Measurements from ENCODE around the gene SLC6A8.
A peak's percentile ranks its signal among the peaks of the same experiment; 100 is the strongest.

DNA sequence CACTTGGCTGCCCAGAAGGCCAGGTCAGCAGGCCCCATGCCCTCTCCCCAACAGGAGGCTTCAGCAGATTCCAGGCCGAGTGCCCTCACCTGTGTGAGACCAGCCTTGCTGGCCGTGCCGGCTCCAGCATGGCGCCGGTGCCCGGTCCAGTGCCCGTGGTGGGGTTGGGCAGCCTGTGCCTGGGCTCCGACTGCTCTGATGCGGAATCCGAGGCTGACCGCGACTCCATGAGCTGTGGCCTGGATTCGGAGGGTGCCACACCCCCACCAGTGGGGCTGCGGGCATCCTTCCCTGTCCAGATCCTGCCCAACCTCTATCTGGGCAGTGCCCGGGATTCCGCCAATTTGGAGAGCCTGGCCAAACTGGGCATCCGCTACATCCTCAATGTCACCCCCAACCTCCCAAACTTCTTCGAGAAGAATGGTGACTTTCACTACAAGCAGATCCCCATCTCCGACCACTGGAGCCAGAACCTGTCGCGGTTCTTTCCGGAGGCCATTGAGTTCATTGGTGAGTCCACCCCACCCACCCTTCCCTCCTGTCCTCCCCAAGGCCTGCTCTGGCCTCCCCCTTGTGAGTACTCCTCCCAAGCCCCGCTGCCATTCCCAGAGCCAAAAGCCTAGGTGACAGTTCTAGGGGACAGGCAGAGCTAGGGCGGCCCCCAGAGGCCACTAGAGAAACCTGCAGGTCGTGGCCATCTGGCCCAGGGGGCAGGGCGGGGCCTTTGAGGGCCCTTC, 38.4 kb upstream of the SLC6A8 start:
- TF ChIP-seq, protein P1, sequence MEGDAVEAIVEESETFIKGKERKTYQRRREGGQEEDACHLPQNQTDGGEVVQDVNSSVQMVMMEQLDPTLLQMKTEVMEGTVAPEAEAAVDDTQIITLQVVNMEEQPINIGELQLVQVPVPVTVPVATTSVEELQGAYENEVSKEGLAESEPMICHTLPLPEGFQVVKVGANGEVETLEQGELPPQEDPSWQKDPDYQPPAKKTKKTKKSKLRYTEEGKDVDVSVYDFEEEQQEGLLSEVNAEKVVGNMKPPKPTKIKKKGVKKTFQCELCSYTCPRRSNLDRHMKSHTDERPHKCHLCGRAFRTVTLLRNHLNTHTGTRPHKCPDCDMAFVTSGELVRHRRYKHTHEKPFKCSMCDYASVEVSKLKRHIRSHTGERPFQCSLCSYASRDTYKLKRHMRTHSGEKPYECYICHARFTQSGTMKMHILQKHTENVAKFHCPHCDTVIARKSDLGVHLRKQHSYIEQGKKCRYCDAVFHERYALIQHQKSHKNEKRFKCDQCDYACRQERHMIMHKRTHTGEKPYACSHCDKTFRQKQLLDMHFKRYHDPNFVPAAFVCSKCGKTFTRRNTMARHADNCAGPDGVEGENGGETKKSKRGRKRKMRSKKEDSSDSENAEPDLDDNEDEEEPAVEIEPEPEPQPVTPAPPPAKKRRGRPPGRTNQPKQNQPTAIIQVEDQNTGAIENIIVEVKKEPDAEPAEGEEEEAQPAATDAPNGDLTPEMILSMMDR (IDR thresholded peaks at IDR 0.05; ENCODE audit: low read depth, low read length) = peak; percentile 63
- no peak for TF ChIP-seq EZH2phosphoT487 (IDR thresholded peaks at IDR 0.05; ENCODE audit: low read depth)

Measured in OCI-LY3 (cell line).